BLaER1 (cell line): ENCODE results near the gene MBTPS1.

Source experiments
- H3K27ac ChIP-seq: shearing (Covaris generic); formaldehyde crosslinking; 2 replicates; pipeline ENCODE4 v1.8.1; 2022
- H3K27me3 ChIP-seq: shearing (Covaris generic); formaldehyde crosslinking; 2 replicates; pipeline ENCODE4 v1.8.1; 2022
- H3K36me3 ChIP-seq: shearing (Covaris generic); formaldehyde crosslinking; 2 replicates; pipeline ENCODE4 v1.8.1; 2022
- H3K4me1 ChIP-seq: shearing (Covaris generic); formaldehyde crosslinking; 2 replicates; pipeline ENCODE4 v1.8.1; 2022
- H3K4me2 ChIP-seq: shearing (Covaris generic); formaldehyde crosslinking; 2 replicates; pipeline ENCODE4 v1.8.1; 2022
- H3K4me3 ChIP-seq: shearing (Covaris generic); formaldehyde crosslinking; 2 replicates; pipeline ENCODE4 v1.8.1; 2022
- H3K9ac ChIP-seq: shearing (Covaris generic); formaldehyde crosslinking; 2 replicates; pipeline ENCODE4 v1.8.1; 2022
- H3K9me3 ChIP-seq: shearing (Covaris generic); formaldehyde crosslinking; 2 replicates; pipeline ENCODE4 v1.8.1; 2022
- H4K20me1 ChIP-seq: shearing (Covaris generic); formaldehyde crosslinking; 2 replicates; pipeline ENCODE4 v1.8.1; 2022
- Cebpa-rat ChIP-seq: shearing (Covaris generic); IDR thresholded peaks from 2 replicates; pipeline ENCODE4 v1.8.1; 2022

The MBTPS1 gene

DNA sequence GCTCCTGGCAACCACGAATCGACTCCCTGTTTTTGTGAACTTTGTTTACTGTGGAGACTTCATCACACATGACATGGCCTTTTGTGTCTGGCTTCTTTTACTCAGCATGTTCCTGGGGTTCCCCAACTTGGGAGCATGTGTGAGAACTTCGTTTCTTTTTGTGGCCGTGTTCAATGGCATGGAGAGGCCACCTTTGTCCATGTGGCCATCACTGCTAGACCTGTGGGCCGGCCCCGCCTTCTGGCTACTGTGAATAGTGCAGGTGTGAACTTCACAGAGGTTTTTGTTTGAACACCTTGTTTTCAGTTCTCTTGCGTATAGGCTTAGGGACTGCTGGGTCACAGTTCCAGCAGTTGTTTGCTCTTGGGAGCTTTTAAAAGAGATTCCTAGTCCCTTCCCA is 68.5 kb downstream of the MBTPS1 start:
- Histone ChIP-seq H3K4me1 (peaks cover 26% of the 10 kb centered on the region), H3K27me3 (no peaks in the 10 kb centered on the region), H3K4me2 (no peak overlapping the region), H3K4me3 (no peak overlapping the region), H4K20me1 (peaks cover 51% of the 10 kb centered on the region), H3K9ac (no peak overlapping the region), H3K27ac (no peak overlapping the region), H3K36me3 (peaks cover 48% of the 10 kb centered on the region), H3K9me3 (no peaks in the 10 kb centered on the region)
- no peak for TF ChIP-seq Cebpa-rat

DNA sequence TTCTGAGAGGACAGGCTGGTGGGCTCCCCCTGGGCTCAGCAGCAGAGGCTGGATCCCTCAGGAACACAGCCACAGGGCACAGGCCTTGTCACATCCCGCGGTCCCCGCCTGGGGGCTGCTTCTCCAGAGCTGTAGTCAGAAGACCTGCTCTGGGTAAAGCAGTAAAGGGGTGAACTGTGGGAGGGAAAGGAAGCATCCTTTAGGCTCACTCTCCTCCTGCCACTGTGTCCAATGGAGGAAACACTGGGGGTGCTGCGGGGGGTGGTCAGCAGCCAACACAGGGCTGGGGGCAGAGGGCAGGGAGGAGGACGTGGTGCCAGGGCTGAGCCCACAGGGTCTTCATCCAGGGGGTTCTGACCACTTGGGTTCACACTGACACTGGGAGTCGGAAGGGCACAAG is 69.1 kb downstream of the MBTPS1 start:
- H3K27ac ChIP-seq, result no peak overlapping the region
- H3K9ac ChIP-seq, result no peak overlapping the region
- no peaks in the 10 kb centered on the region for H3K9me3 ChIP-seq
- no peaks in the 10 kb centered on the region for H3K27me3 ChIP-seq
- H3K4me2 ChIP-seq, result no peak overlapping the region
- peaks cover 45% of the 10 kb centered on the region for H4K20me1 ChIP-seq
- no peak for TF ChIP-seq Cebpa-rat
- peaks cover 42% of the 10 kb centered on the region for H3K36me3 ChIP-seq
- no peak overlapping the region for H3K4me3 ChIP-seq
- H3K4me1 ChIP-seq, result peaks cover 32% of the 10 kb centered on the region

DNA sequence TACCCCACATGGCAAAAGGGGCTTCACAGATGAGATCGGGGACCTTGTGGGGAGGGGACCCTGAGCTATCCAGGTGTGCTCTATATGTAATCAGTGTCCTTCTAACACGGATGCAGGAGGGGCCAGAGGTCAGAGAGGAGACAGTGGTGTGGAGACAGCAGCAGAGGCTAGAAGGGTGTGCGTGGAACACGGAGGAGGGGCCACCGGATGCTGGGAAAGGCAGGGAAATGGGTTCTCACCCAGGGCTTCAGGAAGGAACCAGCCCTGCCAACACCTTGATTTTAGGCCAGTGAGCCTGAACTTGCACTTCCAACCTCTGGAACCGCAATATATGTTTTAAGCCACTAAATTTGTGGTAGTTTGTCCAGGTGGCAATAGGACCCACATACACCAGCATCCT is 69.5 kb downstream of the MBTPS1 start:
- Histone ChIP-seq H3K9me3 (no peaks in the 10 kb centered on the region), H3K27ac (no peak overlapping the region), H3K4me3 (no peak overlapping the region), H3K36me3 (peaks cover 38% of the 10 kb centered on the region), H3K9ac (no peak overlapping the region), H3K27me3 (no peaks in the 10 kb centered on the region), H4K20me1 (peaks cover 41% of the 10 kb centered on the region; the same call in 1 of the 2 replicates), H3K4me2 (no peak overlapping the region), H3K4me1 (peaks cover 29% of the 10 kb centered on the region)
- TF ChIP-seq Cebpa-rat, result no peak

DNA sequence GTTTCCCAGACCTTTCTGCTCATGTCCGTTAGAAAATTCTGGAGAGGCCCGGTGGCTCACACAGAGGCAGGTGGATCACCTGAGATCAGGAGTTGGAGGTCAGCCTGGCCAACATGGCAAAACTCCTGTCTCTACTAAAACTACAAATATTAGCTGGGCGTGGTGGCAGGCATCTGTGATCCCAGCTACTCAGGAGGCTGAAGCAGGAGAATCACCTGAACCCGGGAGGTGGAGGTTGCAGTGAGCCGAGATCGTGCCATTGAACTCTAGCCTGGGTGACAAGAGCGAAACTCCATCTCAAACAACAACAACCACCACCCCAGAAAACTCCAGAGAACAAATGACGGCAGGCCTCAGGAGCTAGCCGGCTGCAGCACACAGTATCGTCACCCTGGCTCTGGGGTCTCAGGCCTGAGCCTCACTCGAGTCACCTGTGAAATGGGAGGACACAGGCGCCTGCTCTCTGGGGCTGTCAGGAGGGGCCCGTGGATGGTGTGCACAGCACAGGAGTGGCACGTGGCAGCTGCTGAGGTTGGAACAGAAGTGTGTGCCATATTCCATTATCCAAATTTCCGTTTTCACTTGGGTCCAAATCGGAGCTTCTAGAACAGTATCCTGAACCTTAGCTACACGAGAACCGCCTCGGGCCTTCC is 70.8 kb downstream of the MBTPS1 start:
- Histone ChIP-seq H3K4me1 (peaks cover 30% of the 10 kb centered on the region), H3K4me2 (no peak overlapping the region), H3K9me3 (no peaks in the 10 kb centered on the region), H3K27me3 (no peaks in the 10 kb centered on the region), H3K27ac (no peak overlapping the region), H3K4me3 (no peak overlapping the region), H3K9ac (no peak overlapping the region), H4K20me1 (peaks cover 40% of the 10 kb centered on the region; the same call in 1 of the 2 replicates), H3K36me3 (peaks cover 30% of the 10 kb centered on the region)
- no peak for TF ChIP-seq Cebpa-rat

DNA sequence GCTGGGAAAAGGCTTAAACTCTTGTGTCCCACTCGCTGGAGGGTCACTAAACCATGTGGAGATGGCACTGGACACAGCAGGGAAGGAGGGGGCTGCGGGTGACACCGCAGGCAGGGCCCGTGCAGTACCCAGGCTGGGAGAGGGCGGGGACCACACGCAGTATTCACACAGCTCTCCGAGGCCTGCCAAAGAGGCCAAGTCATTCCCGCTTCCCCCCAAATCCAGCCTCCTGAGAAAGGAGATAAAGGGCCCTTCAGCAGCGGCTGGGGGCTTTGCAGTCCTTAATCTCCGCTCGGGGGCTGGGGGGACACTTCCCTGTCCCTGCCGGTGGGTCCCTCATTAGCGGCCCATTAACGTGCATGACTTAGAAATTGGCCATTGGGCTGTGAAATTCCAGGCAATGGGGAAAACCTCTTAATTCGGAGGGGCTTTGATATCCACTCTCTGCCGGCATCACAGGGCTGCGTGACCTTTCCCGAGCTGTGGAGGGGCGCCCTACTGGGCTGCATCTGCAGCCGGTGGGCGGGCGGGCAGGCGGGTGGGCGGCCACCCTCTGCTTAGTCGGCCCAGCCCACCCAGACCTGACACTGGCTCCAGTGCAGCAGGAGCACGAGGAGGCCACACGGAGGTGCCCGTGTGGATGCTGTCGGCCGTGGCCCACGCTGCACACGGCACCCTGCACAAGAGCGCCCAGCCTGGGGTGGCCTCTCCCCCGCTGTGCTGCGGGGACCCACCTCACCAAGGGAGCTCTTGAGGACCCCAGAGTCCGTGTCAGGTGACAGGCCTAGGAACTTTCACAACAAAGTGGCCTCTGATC is 71.5 kb downstream of the MBTPS1 start:
- TF ChIP-seq Cebpa-rat, result no peak
- H3K9ac ChIP-seq, result no peak overlapping the region
- no peak overlapping the region for H3K4me3 ChIP-seq
- H3K4me1 ChIP-seq, result peaks cover 32% of the 10 kb centered on the region
- peaks cover 26% of the 10 kb centered on the region for H3K36me3 ChIP-seq
- no peaks in the 10 kb centered on the region for H3K9me3 ChIP-seq
- no peaks in the 10 kb centered on the region for H3K27me3 ChIP-seq
- no peak overlapping the region for H3K27ac ChIP-seq
- H4K20me1 ChIP-seq, result peaks cover 36% of the 10 kb centered on the region; the same call in 1 of the 2 replicates
- H3K4me2 ChIP-seq, result no peak overlapping the region

DNA sequence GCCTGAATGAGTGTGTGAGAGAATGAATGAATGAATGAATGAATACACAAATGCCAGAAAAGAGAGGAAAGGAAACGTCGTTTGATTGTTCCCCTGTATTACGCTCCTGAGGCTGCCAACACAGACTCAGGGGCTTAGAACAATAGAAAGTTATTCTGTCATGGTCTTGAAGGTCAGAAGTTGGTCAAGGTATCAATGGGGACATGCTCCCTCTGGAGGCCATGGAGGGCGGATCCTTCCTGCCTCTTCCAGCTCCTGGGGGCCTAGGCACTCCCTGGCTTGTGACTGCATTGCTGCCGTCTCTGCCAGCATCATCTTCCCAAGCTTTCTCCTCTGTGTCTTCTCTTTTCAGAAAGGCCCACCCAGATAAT is 72.6 kb downstream of the MBTPS1 start:
- peaks cover 26% of the 10 kb centered on the region; the same call in 1 of the 2 replicates for H4K20me1 ChIP-seq
- no peak overlapping the region for H3K9ac ChIP-seq
- peaks cover 15% of the 10 kb centered on the region; the same call in 1 of the 2 replicates for H3K36me3 ChIP-seq
- H3K27me3 ChIP-seq, result no peaks in the 10 kb centered on the region
- TF ChIP-seq Cebpa-rat, result no peak
- H3K4me2 ChIP-seq, result no peak overlapping the region
- peaks cover 22% of the 10 kb centered on the region for H3K4me1 ChIP-seq
- no peak overlapping the region for H3K27ac ChIP-seq
- H3K4me3 ChIP-seq, result no peak overlapping the region
- H3K9me3 ChIP-seq, result no peaks in the 10 kb centered on the region

DNA sequence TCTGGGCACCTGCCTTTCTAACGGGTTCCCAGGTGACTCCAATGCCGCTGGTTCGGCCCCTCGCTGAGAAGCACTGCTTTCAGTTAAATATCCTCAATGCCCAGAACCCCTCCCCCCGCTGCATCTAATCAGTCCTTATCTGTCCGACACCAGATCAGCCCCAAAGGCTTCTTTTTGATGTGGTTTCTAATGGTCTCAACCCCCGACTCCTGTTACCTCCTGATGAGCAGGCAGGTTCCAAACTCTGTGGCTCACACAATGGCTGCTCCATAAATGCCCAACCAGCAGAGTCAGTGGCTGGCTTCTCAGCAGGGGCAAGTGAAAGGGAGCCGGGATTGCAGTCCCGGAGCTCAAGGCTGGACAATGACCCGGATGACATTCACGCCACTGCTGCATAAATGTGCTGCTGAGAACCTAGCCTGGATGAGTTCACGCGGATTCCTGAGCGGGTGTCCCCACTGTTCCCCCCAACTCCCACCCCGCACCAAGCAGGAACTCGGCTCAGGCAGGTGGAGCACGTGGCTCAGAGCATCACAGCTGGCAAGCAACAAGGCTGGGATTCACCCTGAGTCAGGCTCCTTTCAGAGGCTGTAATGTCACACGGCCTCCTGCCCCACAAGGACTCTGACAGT is 73.1 kb downstream of the MBTPS1 start:
- no peaks in the 10 kb centered on the region for H3K9me3 ChIP-seq
- peak overlapping the region; percentile 48 for H3K4me2 ChIP-seq
- H3K4me3 ChIP-seq, result no peak overlapping the region
- H3K4me1 ChIP-seq, result peaks cover 21% of the 10 kb centered on the region
- no peak for TF ChIP-seq Cebpa-rat
- peaks cover 22% of the 10 kb centered on the region; the same call in 1 of the 2 replicates for H4K20me1 ChIP-seq
- no peak overlapping the region for H3K9ac ChIP-seq
- H3K27me3 ChIP-seq, result no peaks in the 10 kb centered on the region
- H3K36me3 ChIP-seq, result peaks cover 10% of the 10 kb centered on the region; the same call in 1 of the 2 replicates
- H3K27ac ChIP-seq, result no peak overlapping the region

DNA sequence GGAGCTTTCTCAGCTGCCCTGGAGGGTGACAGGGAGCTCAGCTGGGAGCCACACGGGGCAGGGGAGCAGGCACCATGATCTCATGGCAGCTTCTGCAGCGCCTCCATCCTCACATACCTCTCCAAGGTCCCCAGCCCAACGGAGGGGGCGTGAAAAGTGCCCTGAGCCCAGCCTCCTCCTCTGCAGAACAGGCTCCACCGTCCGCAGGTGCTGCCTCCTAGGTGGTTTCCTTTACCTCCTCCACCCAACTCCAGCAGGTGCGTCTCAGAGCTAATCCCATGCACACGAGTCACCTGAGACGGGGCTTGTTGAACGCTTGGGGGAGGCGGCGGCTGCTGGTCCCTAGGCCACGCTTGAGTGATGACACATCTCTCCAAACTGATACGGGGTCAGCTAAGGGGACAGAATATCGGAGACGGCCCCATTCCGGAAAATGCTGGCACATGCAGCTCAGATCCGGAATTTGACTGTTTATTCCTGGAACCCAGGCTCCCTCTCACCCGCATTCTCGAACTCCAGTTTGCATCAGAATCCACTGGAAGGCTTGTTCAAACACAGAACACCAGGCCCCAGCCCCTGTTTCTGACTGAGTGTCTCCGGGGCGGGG is 73.8 kb downstream of the MBTPS1 start:
- no peak for TF ChIP-seq Cebpa-rat

DNA sequence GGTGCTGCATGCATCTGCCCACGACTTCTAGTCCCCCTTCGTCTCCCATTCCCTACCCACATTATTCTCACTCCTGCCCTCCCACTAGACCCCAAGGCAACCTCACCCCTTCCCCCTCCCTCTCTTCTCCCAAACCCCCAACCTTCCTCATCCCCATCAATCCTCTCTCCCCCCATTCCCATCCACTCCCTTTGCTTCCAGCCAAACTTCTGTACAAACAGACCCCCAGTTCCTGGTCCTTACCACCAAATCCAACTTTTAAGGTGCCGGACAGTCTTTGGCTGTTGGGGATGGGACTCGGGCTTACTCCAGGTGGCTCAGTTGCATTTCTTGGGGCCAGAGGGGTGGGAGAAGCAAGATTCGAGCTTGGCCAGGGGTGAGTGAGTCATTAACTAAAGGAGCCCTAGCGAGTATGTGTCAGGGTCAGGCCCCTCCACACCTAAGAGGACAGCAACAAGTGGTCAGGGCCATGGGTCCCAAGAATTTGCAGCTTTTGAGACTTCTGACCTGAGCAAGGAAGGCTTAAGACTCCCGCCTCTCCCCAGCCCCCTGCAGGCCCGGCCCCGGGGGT is 74.3 kb downstream of the MBTPS1 start, which contains the start of gene SLC38A8:
Gene SLC38A8 (minus strand): TSS at position 488 of the 571 bp plus-strand sequence. CDS start 638 bp downstream, outside the sequence.
- Histone ChIP-seq H3K27ac (no peak within 1 kb of the TSS), H3K27me3 (no peaks in the 10 kb centered on the region), H3K36me3 (no peaks in the 10 kb centered on the region; the same call in 1 of the 2 replicates), H3K9me3 (no peaks in the 10 kb centered on the region), H3K4me3 (no peak within 1 kb of the TSS), H3K9ac (no peak within 1 kb of the TSS), H4K20me1 (peaks cover 17% of the 10 kb centered on the region; the same call in 1 of the 2 replicates), H3K4me1 (peaks cover 21% of the 10 kb centered on the region), H3K4me2 (peak within 1 kb of the TSS; percentile 48)
- no peak for TF ChIP-seq Cebpa-rat

More for the DNA sequence above, 73.8 kb downstream of the MBTPS1 start:
- H4K20me1 ChIP-seq, result peaks cover 22% of the 10 kb centered on the region; the same call in 1 of the 2 replicates
- H3K27ac ChIP-seq, result no peak overlapping the region
- H3K36me3 ChIP-seq, result peaks cover 3% of the 10 kb centered on the region; the same call in 1 of the 2 replicates
- peaks cover 21% of the 10 kb centered on the region for H3K4me1 ChIP-seq
- no peaks in the 10 kb centered on the region for H3K9me3 ChIP-seq
- no peaks in the 10 kb centered on the region for H3K27me3 ChIP-seq
- H3K4me2 ChIP-seq, result peak overlapping the region; percentile 48; the same call in 1 of the 2 replicates
- H3K4me3 ChIP-seq, result no peak overlapping the region
- H3K9ac ChIP-seq, result no peak overlapping the region
